ENCODE results near the gene ZNF99.
"Not testable (repeated sequence)": the region's sequence is repeated elsewhere in the genome, so short reads cannot be mapped to it uniquely, and the experiment has no call there.

DNA sequence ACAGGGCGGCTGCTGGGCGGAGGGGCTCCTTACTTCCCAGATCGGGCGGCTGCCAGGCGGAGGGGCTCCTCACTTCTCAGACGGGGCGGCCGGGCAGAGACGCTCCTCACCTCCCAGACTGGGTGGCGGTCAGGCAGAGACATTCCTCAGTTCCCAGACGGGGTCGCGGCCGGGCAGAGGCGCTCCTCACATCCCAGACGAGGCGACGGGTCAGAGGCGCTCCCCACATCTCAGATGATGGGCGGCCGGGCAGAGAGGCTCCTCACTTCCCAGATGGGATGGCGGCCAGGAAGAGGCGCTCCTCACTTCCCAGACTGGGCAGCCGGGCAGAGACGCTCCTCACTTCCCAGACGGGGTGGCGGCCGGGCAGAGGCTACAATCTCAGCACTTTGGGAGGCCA lies 80.9 kb downstream of the ZNF99 start:
- not testable (repeated sequence) for TF ChIP-seq POLR2A, POLR2AphosphoS5 (IDR thresholded peaks at IDR 0.05)
